GM19193 (cell line): ENCODE measurements around the gene CCDC88C.
A peak's percentile ranks its signal among the peaks of the same experiment; 100 is the strongest.

Experiments
- POLR2A ChIP-seq: IDR thresholded peaks from 4 replicates; pipeline ENCODE4 v1.6.1; 2011; ENCODE audit not compliant: insufficient read depth, insufficient read length; ENCODE audit errors: extremely low read depth

The CCDC88C gene

GRCh38 chr14:91405724-91406435 is 11.7 kb downstream of the CCDC88C start:
- no peak for TF ChIP-seq POLR2A

GRCh38 chr14:91405241-91405721 is 12.3 kb downstream of the CCDC88C start:
- TF ChIP-seq POLR2A = no peak

- TF ChIP-seq POLR2A = no peak
Observed at GRCh38 chr14:91402771-91403600, 14.6 kb downstream of the CCDC88C start.

GRCh38 chr14:91402348-91402747 is 15.3 kb downstream of the CCDC88C start:
- TF ChIP-seq POLR2A = no peak

- no peak for TF ChIP-seq POLR2A
Observed at GRCh38 chr14:91401751-91402150, 15.9 kb downstream of the CCDC88C start.

- TF ChIP-seq POLR2A = no peak
Observed at GRCh38 chr14:91400696-91401095, 16.9 kb downstream of the CCDC88C start.

- TF ChIP-seq POLR2A = peak; percentile 47
Observed at GRCh38 chr14:91399868-91400640, 17.6 kb downstream of the CCDC88C start.

- TF ChIP-seq POLR2A = no peak
Observed at GRCh38 chr14:91398707-91399106, 18.9 kb downstream of the CCDC88C start.

GRCh38 chr14:91397965-91398591 is 19.5 kb downstream of the CCDC88C start:
- no peak for TF ChIP-seq POLR2A

- peak; percentile 46 for TF ChIP-seq POLR2A
Observed at GRCh38 chr14:91396959-91397815, 20.4 kb downstream of the CCDC88C start.

- TF ChIP-seq POLR2A = no peak
Observed at GRCh38 chr14:91396013-91396660, 21.5 kb downstream of the CCDC88C start.

- no peak for TF ChIP-seq POLR2A
Observed at GRCh38 chr14:91395466-91395865, 22.2 kb downstream of the CCDC88C start.
